CMK (cell line): Measurements from ENCODE around the gene KNSTRN.

Source experiments
- DNase-seq: peaks from one replicate; pipeline ENCODE4 v3.0.0-alpha.2; 2010; ENCODE audit warnings: low read depth

The KNSTRN gene

GRCh38 chr15:40399370-40399769 lies 16.8 kb downstream of the KNSTRN start:
- no peak for DNase-seq

GRCh38 chr15:40405501-40406381 lies 23.2 kb downstream of the KNSTRN start, which contains the start of gene IVD:
IVD (plus strand) TSS chr15:40405795; CDS start chr15:40405828, 33 bp downstream.
- peak; percentile 81 for DNase-seq

GRCh38 chr15:40407330-40407990 lies 24.9 kb downstream of the KNSTRN start:
- DNase-seq: no peak

GRCh38 chr15:40409366-40409765 lies 26.8 kb downstream of the KNSTRN start:
- no peak for DNase-seq

GRCh38 chr15:40410476-40410875 lies 28.0 kb downstream of the KNSTRN start:
- DNase-seq: no peak

- no peak for DNase-seq
Measured at GRCh38 chr15:40412095-40412759, 29.7 kb downstream of the KNSTRN start.

- no peak for DNase-seq
Measured at GRCh38 chr15:40413036-40413435, 30.5 kb downstream of the KNSTRN start.

- no peak for DNase-seq
Measured at GRCh38 chr15:40414816-40415215, 32.3 kb downstream of the KNSTRN start.

GRCh38 chr15:40415226-40415625 lies 32.7 kb downstream of the KNSTRN start:
- no peak for DNase-seq

- DNase-seq: no peak
Measured at GRCh38 chr15:40416056-40416455, 33.5 kb downstream of the KNSTRN start.

GRCh38 chr15:40418126-40418525 lies 35.6 kb downstream of the KNSTRN start:
- no peak for DNase-seq

- no peak for DNase-seq
Measured at GRCh38 chr15:40420071-40420713, 37.7 kb downstream of the KNSTRN start.

GRCh38 chr15:40420793-40421192 lies 38.3 kb downstream of the KNSTRN start:
- DNase-seq: no peak

GRCh38 chr15:40421246-40422157 lies 39.0 kb downstream of the KNSTRN start:
- no peak for DNase-seq

- no peak for DNase-seq
Measured at GRCh38 chr15:40424483-40425115, 42.1 kb downstream of the KNSTRN start.

- DNase-seq: no peak
Measured at GRCh38 chr15:40425681-40426080, 43.2 kb downstream of the KNSTRN start.

GRCh38 chr15:40427188-40427587 lies 44.7 kb downstream of the KNSTRN start:
- DNase-seq: no peak

- no peak for DNase-seq
Measured at GRCh38 chr15:40428185-40428584, 45.7 kb downstream of the KNSTRN start.

- no peak for DNase-seq
Measured at GRCh38 chr15:40429068-40429710, 46.7 kb downstream of the KNSTRN start.

- no peak for DNase-seq
Measured at GRCh38 chr15:40430271-40430805, 47.8 kb downstream of the KNSTRN start.
